CD4-positive, alpha-beta memory T cell (primary cell): ENCODE results near the gene GPR26. TPM values are rescaled to one million over a fixed set of nuclear protein-coding genes. Genes with fewer than 3 reads are reported as not detected.

Experiments
- CTCF ChIA-PET: fragments of 350-600 bp; sonication (Branson Sonifier 250); formaldehyde crosslinking; loops from one replicate; lab custom pipeline; 2021; ENCODE audit warnings: inconsistent platforms; ENCODE audit not compliant: partially characterized antibody; lab: Charles Lee
- POLR2A ChIA-PET: fragments of 350-600 bp; sonication (Branson Sonifier 250); formaldehyde crosslinking; loops from one replicate; lab custom pipeline; 2021; ENCODE audit not compliant: partially characterized antibody; lab: Charles Lee
- DNase-seq, 5 donors: peaks; one replicate each; pipeline versions ENCODE4 v3.0.0 to v3.0.0-alpha.2; 2020 to 2022; ENCODE audit warnings: mixed read lengths in 1 of 5
- H3K27ac ChIP-seq: one replicate; pipeline ENCODE4 v1.7.0; 2013; ENCODE audit warnings: low read depth, low read length
- H3K27me3 ChIP-seq: 2 replicates; pipeline ENCODE4 v1.7.0; 2013; ENCODE audit warnings: mild to moderate bottlenecking, low read length, moderate library complexity; ENCODE audit not compliant: insufficient read depth
- H3K36me3 ChIP-seq: 2 replicates; pipeline ENCODE4 v1.7.0; 2013; ENCODE audit warnings: mild to moderate bottlenecking, low read length, moderate library complexity; ENCODE audit not compliant: insufficient read depth
- H3K4me1 ChIP-seq: 2 replicates; pipeline ENCODE4 v1.7.0; 2013; ENCODE audit warnings: mild to moderate bottlenecking, low read length, moderate library complexity; ENCODE audit not compliant: insufficient read depth
- H3K4me3 ChIP-seq, 2 donors: one replicate each; pipeline ENCODE4 v1.7.0; 2013; ENCODE audit warnings: low read length in 2 of 2, mild to moderate bottlenecking in 1 of 2
- H3K9me3 ChIP-seq, 2 donors: one replicate each; pipeline ENCODE4 v1.7.0; 2013; ENCODE audit warnings: low read length in 2 of 2, control low read depth in 1 of 2; ENCODE audit not compliant: control insufficient read depth in 1 of 2
- H3K27ac Mint-ChIP-seq, 7 donors: one replicate each; pipeline ENCODE4 v1.8.0; 2020 to 2021; ENCODE audit warnings: mixed read lengths in 7 of 7, mild to moderate bottlenecking in 6 of 7, inconsistent platforms in 3 of 7, moderate library complexity in 3 of 7
- H3K27me3 Mint-ChIP-seq, 2 donors: one replicate each; pipeline ENCODE4 v1.8.0; 2020 to 2021; ENCODE audit warnings: mixed read lengths in 2 of 2
- H3K36me3 Mint-ChIP-seq, 2 donors: one replicate each; pipeline ENCODE4 v1.8.0; 2020 to 2021; ENCODE audit warnings: mixed read lengths in 2 of 2, inconsistent platforms in 1 of 2, mild to moderate bottlenecking in 1 of 2
- H3K4me1 Mint-ChIP-seq, 4 donors: one replicate each; pipeline ENCODE4 v1.8.0; 2020 to 2021; ENCODE audit warnings: mixed read lengths in 4 of 4, mild to moderate bottlenecking in 1 of 4
- H3K4me3 Mint-ChIP-seq, 8 donors: one replicate each; pipeline ENCODE4 v1.8.0; 2020 to 2021; ENCODE audit warnings: mixed read lengths in 8 of 8, mild to moderate bottlenecking in 7 of 8, moderate library complexity in 6 of 8, inconsistent platforms in 3 of 8
- H3K9me3 Mint-ChIP-seq, 8 donors: one replicate each; pipeline ENCODE4 v1.8.0; 2020 to 2021; ENCODE audit warnings: mixed read lengths in 8 of 8, mild to moderate bottlenecking in 5 of 8, inconsistent platforms in 3 of 8, moderate library complexity in 1 of 8
- intact Hi-C: fragments of 100-400 bp; cut with micrococcal nuclease; formaldehyde crosslinking; loops from one replicate; pipeline ENCODE4 v1.15.1; 2023
- polyA plus RNA-seq, 2 donors: library from polyadenylated mRNA; unstranded; fragments of 300-500 nt; fragmentation: Illumina TruSeq; gene quantifications; one replicate each; pipeline ENCODE4 v1.2.3, GENCODE V29; 2021
- total RNA-seq, 2 experiments: library from RNA; stranded (reverse); gene quantifications; one replicate each; pipeline ENCODE4 v1.2.3, GENCODE V29; 2021

GPR26 gene
- total and polyA plus RNA-seq, 4 experiments from 2014 or later: not detected

DNA sequence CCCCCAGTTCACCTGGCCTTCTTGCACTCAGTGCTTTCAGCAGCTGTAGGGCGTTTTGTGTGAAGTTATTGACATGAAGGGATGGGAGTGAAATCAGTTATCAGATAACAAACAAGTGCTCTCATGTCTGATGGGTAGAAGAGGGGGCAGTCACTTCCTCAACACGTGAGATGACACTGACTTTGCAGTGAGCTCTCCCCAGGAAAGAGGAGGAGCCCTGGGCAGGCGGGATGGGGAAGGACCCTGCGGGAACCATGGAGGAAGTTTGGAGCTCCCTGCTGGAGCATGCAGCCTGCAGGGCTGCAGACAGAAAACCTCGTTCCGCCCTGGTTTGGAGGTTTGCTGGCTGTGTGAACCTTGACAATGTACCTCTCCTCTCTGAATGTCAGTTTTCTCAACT, 38.7 kb downstream of the GPR26 start:
- Histone ChIP-seq H3K9me3 (no peaks in the 10 kb centered on the region), H3K4me3 (no peak overlapping the region), H3K27ac (no peak overlapping the region), H3K36me3 (no peaks in the 10 kb centered on the region), H3K4me1 (no peaks in the 10 kb centered on the region), H3K27me3 (no peaks in the 10 kb centered on the region)
- peaks cover 2 to 4% of the 10 kb centered on the region in 2 donors for H3K27me3 Mint-ChIP-seq
- H3K27ac Mint-ChIP-seq: no peak overlapping the region
- DNase-seq: no peak
- ChIA-PET CTCF (no interaction called here), POLR2A (no interaction called here)
- no peaks in the 10 kb centered on the region for H3K4me1 Mint-ChIP-seq
- H3K9me3 Mint-ChIP-seq: no peaks in the 10 kb centered on the region
- intact Hi-C loops: no loop called here
- no peaks in the 10 kb centered on the region for H3K36me3 Mint-ChIP-seq
- no peak overlapping the region for H3K4me3 Mint-ChIP-seq

DNA sequence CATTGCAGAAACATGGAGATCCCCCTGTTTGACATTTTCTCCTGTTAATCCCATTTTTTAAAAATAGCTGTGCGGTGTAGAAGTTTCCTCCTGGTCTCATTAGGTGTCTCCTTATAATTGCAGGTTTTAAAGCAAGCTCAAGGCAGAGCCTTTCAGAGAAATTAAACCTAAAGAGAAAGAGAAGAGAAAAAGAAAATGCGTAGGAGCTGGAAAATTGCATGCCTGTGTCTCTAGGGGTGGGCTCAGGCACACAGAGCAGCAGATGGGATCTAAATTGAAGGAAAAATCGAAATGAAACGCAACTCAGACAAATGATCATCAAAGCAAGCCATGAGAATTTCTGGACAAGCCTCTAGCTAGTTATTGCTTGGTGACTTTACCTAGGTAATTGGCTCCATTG, 40.1 kb downstream of the GPR26 start:
- Mint-ChIP-seq H3K4me1 (no peaks in the 10 kb centered on the region), H3K27ac (no peak overlapping the region), H3K36me3 (no peaks in the 10 kb centered on the region), H3K9me3 (no peaks in the 10 kb centered on the region), H3K27me3 (peaks cover 2 to 4% of the 10 kb centered on the region in 2 donors), H3K4me3 (no peak overlapping the region)
- Histone ChIP-seq H3K27ac (no peak overlapping the region), H3K4me1 (no peaks in the 10 kb centered on the region), H3K36me3 (no peaks in the 10 kb centered on the region), H3K4me3 (no peak overlapping the region), H3K27me3 (no peaks in the 10 kb centered on the region), H3K9me3 (no peaks in the 10 kb centered on the region)
- POLR2A ChIA-PET: no interaction called here
- intact Hi-C loops: no loop called here
- DNase-seq: no peak
- CTCF ChIA-PET: no interaction called here

DNA sequence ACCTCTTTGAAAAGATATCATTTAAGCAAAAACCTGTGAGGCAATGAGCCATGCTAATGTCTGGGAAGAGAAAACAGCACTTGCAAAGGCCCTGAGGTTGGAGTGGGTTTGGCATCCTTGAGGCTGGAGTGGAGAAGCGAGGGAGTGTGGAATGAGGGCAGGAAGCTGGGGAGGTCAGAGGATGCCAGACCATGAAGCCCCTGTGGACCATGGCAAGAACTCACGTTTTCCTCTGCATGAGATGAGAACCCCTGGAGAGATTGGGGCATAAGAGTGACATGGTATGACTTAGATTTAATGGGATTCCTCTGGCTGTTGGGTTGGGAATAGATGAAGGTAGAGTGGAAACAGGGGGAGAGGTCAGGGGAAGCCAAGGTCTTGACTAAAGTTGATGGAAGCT, 49.4 kb downstream of the GPR26 start:
- Mint-ChIP-seq H3K9me3 (peaks cover 0 to 6% (median 3%) of the 10 kb centered on the region in 8 donors), H3K27ac (no peak overlapping the region), H3K27me3 (peaks cover 2 to 3% of the 10 kb centered on the region in 2 donors), H3K4me1 (no peaks in the 10 kb centered on the region), H3K4me3 (no peak overlapping the region), H3K36me3 (no peaks in the 10 kb centered on the region)
- no peaks in the 10 kb centered on the region for H3K27me3 ChIP-seq
- DNase-seq: no peak
- intact Hi-C loops: no loop called here
- ChIA-PET POLR2A (interaction anchor here (1.1 kb wide), 1 partner anchor 36 kb away, joined by 3 read pairs; no protein-coding TSS in a partner anchor), CTCF (no interaction called here)
- no peaks in the 10 kb centered on the region for H3K9me3 ChIP-seq
- no peaks in the 10 kb centered on the region for H3K36me3 ChIP-seq
- no peaks in the 10 kb centered on the region for H3K4me1 ChIP-seq
- no peak overlapping the region for H3K27ac ChIP-seq
- H3K4me3 ChIP-seq: no peak overlapping the region

DNA sequence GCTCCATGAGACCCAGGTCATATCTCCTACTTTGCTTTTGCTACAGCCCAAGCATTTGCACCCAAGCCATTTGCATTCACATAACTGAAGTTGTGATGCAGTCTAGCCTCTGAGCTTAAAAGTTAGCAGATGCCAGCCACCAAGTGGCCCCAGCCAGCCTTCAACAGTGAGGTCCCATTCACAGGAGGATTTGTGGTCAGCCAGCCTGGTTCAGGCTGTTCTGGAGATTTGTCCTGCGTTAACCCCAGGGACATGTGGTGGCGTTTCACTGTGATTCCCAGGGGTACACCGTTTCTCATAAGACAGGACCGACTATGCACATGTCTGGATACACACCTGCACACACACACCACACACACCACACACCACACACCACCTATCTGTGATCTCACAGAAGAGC, 51.2 kb downstream of the GPR26 start:
- POLR2A ChIA-PET: no interaction called here
- H3K27ac Mint-ChIP-seq: no peak overlapping the region
- intact Hi-C loops: no loop called here

DNA sequence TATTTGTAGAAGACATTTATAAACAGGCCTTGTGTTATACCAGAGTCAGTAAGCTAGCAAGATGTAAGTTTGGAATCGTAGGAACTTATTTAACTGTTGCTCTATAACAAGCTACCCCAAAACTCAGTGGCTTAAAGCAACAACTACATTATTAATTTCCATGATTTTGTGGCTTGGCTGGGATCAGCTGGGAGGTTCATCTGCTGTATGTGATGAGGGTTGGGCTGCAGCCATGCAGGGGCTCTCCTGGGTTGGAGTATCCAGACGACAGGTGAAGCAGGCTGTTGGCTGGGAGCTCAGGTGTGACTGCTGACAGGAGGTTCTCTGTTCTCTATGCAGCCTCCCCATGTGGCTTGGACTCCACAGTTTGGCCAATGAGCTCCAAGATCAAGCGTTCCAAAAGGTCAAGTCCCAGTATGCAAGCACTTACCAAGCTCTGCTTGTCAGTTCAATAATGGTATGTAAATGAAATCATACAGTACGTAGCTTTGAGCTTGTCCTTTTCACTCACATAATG, 52.4 kb downstream of the GPR26 start:
- ChIA-PET CTCF (no interaction called here), POLR2A (no interaction called here)
- no peaks in the 10 kb centered on the region for H3K36me3 Mint-ChIP-seq
- H3K36me3 ChIP-seq: no peaks in the 10 kb centered on the region
- peaks cover 4% of the 10 kb centered on the region in 2 donors for H3K27me3 Mint-ChIP-seq
- H3K27ac Mint-ChIP-seq: no peak overlapping the region
- peaks cover 0 to 9% (median 3%) of the 10 kb centered on the region in 8 donors for H3K9me3 Mint-ChIP-seq
- no peaks in the 10 kb centered on the region for H3K9me3 ChIP-seq
- no peaks in the 10 kb centered on the region for H3K4me1 Mint-ChIP-seq
- no peaks in the 10 kb centered on the region for H3K4me1 ChIP-seq
- no peak overlapping the region for H3K4me3 ChIP-seq
- no peak for DNase-seq
- no peak overlapping the region for H3K4me3 Mint-ChIP-seq
- no peak overlapping the region for H3K27ac ChIP-seq
- H3K27me3 ChIP-seq: no peaks in the 10 kb centered on the region
- intact Hi-C loops: no loop called here

More for the DNA sequence above, 51.2 kb downstream of the GPR26 start:
- Histone ChIP-seq H3K36me3 (no peaks in the 10 kb centered on the region), H3K27ac (no peak overlapping the region), H3K9me3 (no peaks in the 10 kb centered on the region), H3K4me1 (no peaks in the 10 kb centered on the region), H3K27me3 (no peaks in the 10 kb centered on the region), H3K4me3 (no peak overlapping the region)
- Mint-ChIP-seq H3K27me3 (peaks cover 4% of the 10 kb centered on the region in 2 donors), H3K4me3 (no peak overlapping the region), H3K36me3 (no peaks in the 10 kb centered on the region), H3K9me3 (peaks cover 0 to 9% (median 3%) of the 10 kb centered on the region in 8 donors), H3K4me1 (no peaks in the 10 kb centered on the region)
- DNase-seq: no peak
- CTCF ChIA-PET: no interaction called here

DNA sequence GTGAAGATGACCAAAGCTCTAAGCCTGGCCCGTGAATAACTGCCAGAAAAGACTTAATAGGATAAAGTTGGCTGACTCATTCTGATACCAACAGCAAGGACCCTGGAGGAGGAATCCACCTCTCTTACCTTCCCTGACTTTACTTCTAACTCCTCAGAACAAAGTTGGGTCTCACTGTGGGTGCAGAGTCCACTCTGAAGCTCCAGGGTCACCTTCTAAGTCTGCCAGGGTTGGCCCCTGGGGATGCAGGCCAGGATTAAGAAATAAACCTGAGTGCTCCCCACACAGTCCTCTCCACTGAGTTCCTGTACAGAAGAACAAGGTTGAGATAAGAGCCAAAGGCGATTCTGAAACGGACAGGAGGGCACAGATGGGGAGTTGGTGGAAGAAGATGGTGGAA, 54.4 kb downstream of the GPR26 start:
- ChIA-PET CTCF (no interaction called here), POLR2A (no interaction called here)
- Mint-ChIP-seq H3K36me3 (no peaks in the 10 kb centered on the region), H3K4me3 (no peak overlapping the region), H3K9me3 (peaks cover 0 to 9% (median 3%) of the 10 kb centered on the region in 8 donors), H3K27ac (no peak overlapping the region), H3K4me1 (no peaks in the 10 kb centered on the region), H3K27me3 (peaks cover 4 to 5% of the 10 kb centered on the region in 2 donors)
- Histone ChIP-seq H3K9me3 (no peaks in the 10 kb centered on the region), H3K4me3 (no peak overlapping the region), H3K27ac (no peak overlapping the region), H3K27me3 (no peaks in the 10 kb centered on the region), H3K36me3 (no peaks in the 10 kb centered on the region), H3K4me1 (no peaks in the 10 kb centered on the region)
- intact Hi-C loops: no loop called here
- DNase-seq: no peak

DNA sequence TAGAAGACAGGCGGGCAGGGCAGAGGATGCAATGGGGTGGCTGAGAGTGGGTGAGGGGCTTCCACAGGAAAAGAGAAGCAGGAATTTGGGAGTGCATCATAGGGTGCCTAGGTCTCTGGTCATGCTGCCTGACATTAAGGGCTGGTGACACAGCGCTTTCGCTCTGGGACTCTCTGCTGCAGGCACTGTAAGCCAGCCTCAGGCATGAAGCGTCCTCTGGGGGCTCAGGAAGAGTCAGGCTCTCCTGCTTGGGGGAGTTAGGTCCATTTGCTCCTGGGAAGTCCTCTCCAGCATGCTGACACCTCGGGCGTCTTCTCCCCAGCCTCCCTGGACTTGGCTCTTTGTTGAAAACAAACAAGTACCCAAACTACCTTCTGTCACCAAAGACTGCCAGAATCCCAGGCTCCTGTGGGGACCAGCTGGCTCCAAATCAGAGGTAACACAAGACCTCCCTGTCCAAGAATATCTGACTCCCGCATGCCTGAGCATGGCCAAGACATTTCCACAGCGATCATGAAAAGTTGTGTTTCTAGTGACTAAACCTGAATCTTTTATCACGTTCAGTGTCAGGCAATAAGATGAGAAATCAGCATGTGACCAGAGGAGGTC, 55.4 kb downstream of the GPR26 start:
- no peaks in the 10 kb centered on the region for H3K4me1 ChIP-seq

More for the DNA sequence above, 55.4 kb downstream of the GPR26 start:
- intact Hi-C loops: no loop called here
- Mint-ChIP-seq H3K9me3 (peaks cover 0 to 6% (median 3%) of the 10 kb centered on the region in 8 donors), H3K27me3 (peaks cover 1 to 3% of the 10 kb centered on the region in 2 donors), H3K4me3 (no peak overlapping the region), H3K4me1 (no peaks in the 10 kb centered on the region), H3K36me3 (no peaks in the 10 kb centered on the region), H3K27ac (no peak overlapping the region)
- no peak overlapping the region for H3K4me3 ChIP-seq
- no peak overlapping the region for H3K27ac ChIP-seq
- no peaks in the 10 kb centered on the region for H3K36me3 ChIP-seq
- no peaks in the 10 kb centered on the region for H3K27me3 ChIP-seq
- H3K9me3 ChIP-seq: no peaks in the 10 kb centered on the region
- ChIA-PET POLR2A (no interaction called here), CTCF (no interaction called here)
- DNase-seq: no peak
